ENCODE data around the gene RHOBTB3. TPM values are rescaled to one million over a fixed set of nuclear protein-coding genes. Genes with fewer than 3 reads are reported as not detected.
"Not testable (repeated sequence)": the region's sequence is repeated elsewhere in the genome, so short reads cannot be mapped to it uniquely, and the experiment has no call there.

RHOBTB3 gene
- total RNA-seq, 1 donor from 2014 or later, result 22.8 TPM

- Mint-ChIP-seq H3K27me3 (ENCODE audit: unreplicated experiment) (peaks cover 2% of the 10 kb centered on the region), H3K36me3 (ENCODE audit: low read depth, unreplicated experiment) (no peaks in the 10 kb centered on the region), H3K9me3 (ENCODE audit: unreplicated experiment) (no peaks in the 10 kb centered on the region), H3K4me1 (ENCODE audit: unreplicated experiment) (peaks cover 3% of the 10 kb centered on the region), H3K4me3 (ENCODE audit: unreplicated experiment) (peak overlapping the region; percentile 89), H3K27ac (ENCODE audit: unreplicated experiment) (no peak overlapping the region)
- DNase-seq (ENCODE audit: low spot score), result peak; percentile 20
- no peak for TF ChIP-seq CTCF (IDR thresholded peaks at IDR 0.05; ENCODE audit: unreplicated experiment)
These were observed 19.4 kb upstream of the RHOBTB3 start for GRCh38 chr5:95711501-95712346.

- peaks cover 3% of the 10 kb centered on the region for H3K4me1 Mint-ChIP-seq (ENCODE audit: unreplicated experiment)
- no peak overlapping the region for H3K4me3 Mint-ChIP-seq (ENCODE audit: unreplicated experiment)
- no peak for TF ChIP-seq CTCF (IDR thresholded peaks at IDR 0.05; ENCODE audit: unreplicated experiment)
- no peaks in the 10 kb centered on the region for H3K9me3 Mint-ChIP-seq (ENCODE audit: unreplicated experiment)
- H3K36me3 Mint-ChIP-seq (ENCODE audit: low read depth, unreplicated experiment), result no peaks in the 10 kb centered on the region
- no peak overlapping the region for H3K27ac Mint-ChIP-seq (ENCODE audit: unreplicated experiment)
- peaks cover 2% of the 10 kb centered on the region for H3K27me3 Mint-ChIP-seq (ENCODE audit: unreplicated experiment)
- DNase-seq (ENCODE audit: low spot score), result no peak
These were observed 18.7 kb upstream of the RHOBTB3 start for GRCh38 chr5:95712347-95712958.

- H3K4me3 Mint-ChIP-seq (ENCODE audit: unreplicated experiment); DNase-seq (ENCODE audit: low spot score); H3K36me3 Mint-ChIP-seq (ENCODE audit: low read depth, unreplicated experiment); H3K27ac Mint-ChIP-seq (ENCODE audit: unreplicated experiment); H3K4me1 Mint-ChIP-seq (ENCODE audit: unreplicated experiment); H3K27me3 Mint-ChIP-seq (ENCODE audit: unreplicated experiment); H3K9me3 Mint-ChIP-seq (ENCODE audit: unreplicated experiment): not testable (repeated sequence)
These were observed 17.9 kb upstream of the RHOBTB3 start for GRCh38 chr5:95713246-95713645.

- Mint-ChIP-seq H3K27me3 (ENCODE audit: unreplicated experiment) (peaks cover 2% of the 10 kb centered on the region), H3K9me3 (ENCODE audit: unreplicated experiment) (no peaks in the 10 kb centered on the region), H3K4me1 (ENCODE audit: unreplicated experiment) (peaks cover 3% of the 10 kb centered on the region), H3K4me3 (ENCODE audit: unreplicated experiment) (no peak overlapping the region), H3K27ac (ENCODE audit: unreplicated experiment) (no peak overlapping the region), H3K36me3 (ENCODE audit: low read depth, unreplicated experiment) (no peaks in the 10 kb centered on the region)
- no peak for DNase-seq (ENCODE audit: low spot score)
- TF ChIP-seq CTCF (IDR thresholded peaks at IDR 0.05; ENCODE audit: unreplicated experiment), result no peak
These were observed 17.0 kb upstream of the RHOBTB3 start for GRCh38 chr5:95713960-95714710.

DNA sequence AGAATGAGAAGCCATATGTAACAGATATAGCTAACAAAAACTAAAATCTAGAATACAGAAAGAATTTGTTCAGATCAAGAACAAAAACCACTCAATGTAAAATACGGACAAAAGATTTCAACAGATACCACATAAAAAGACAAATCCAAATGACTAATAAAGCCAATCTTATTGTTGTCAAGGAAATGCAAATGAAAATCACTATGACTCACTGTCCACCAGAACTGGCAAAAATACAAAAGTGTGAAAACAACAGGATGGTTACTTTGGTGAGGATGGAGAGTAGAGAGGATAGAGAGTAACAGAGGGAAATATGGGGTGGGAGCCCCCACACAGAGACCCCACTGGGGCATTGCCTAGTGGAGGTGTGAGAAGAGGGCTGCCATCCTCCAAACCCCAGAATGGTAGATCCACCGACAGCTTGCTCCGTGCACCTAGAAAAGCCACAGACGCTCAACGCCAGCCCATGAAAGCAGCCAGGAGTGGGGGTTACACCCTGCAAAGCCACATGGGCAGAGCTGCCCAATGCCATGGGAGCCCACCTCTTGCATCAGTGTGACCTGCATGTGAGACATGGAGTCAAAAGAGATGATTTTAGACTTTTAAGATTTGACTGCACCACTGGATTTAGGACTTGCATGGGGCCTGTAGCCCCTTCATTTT is 15.2 kb upstream of the RHOBTB3 start:
- peaks cover 2% of the 10 kb centered on the region for H3K27me3 Mint-ChIP-seq (ENCODE audit: unreplicated experiment)
- H3K4me3 Mint-ChIP-seq (ENCODE audit: unreplicated experiment), result no peak overlapping the region
- H3K4me1 Mint-ChIP-seq (ENCODE audit: unreplicated experiment), result peaks cover 3% of the 10 kb centered on the region
- no peaks in the 10 kb centered on the region for H3K9me3 Mint-ChIP-seq (ENCODE audit: unreplicated experiment)
- DNase-seq (ENCODE audit: low spot score), result no peak
- TF ChIP-seq CTCF (IDR thresholded peaks at IDR 0.05; ENCODE audit: unreplicated experiment), result no peak
- no peak overlapping the region for H3K27ac Mint-ChIP-seq (ENCODE audit: unreplicated experiment)
- no peaks in the 10 kb centered on the region for H3K36me3 Mint-ChIP-seq (ENCODE audit: low read depth, unreplicated experiment)

Data from endothelial cell (in vitro differentiated cells).